Erythroblast (primary cell): ENCODE results near the gene CALCOCO2.

ENCODE experiments used
- GATA1 ChIP-seq: IDR thresholded peaks from 2 replicates; pipeline ENCODE4 v1.6.1; 2011; ENCODE audit warnings: low read depth, mild to moderate bottlenecking, control low read depth, low read length, moderate library complexity
- POLR2A ChIP-seq: IDR thresholded peaks from 2 replicates; pipeline ENCODE4 v1.6.1; 2011; ENCODE audit warnings: mild to moderate bottlenecking, low read length

DNA sequence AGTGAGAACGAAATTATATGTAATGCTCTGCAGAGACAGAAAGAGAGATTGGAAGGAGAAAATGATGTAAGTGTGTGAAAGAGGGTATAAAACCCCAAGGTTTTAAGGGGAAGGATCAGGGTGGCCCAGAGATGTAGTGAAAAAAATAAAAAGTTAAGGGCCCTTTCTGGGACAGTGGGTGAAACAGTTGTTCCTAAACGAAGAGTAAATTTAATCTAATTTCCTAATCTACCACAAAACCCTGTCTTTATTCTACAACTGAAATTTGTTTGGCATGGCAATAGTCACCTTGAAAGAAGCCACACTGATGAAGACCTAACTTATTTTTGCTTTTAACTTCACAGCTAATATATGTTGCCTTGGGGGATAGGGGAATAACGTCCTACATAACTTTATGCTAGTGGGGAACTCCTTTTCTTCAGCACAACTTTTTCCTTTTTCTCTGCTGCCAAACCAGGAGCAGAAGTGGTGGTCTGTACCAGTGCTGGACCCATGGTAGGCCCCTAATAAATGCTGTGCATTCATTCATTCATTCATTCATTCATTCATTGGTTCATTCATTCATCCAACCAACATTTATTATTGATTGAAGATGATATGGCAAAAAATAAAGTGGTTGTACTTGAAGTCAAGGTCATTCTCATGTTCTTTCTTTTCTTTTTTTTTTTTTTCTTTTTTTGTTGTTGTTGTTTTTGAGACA, 25.4 kb downstream of the CALCOCO2 start:
- TF ChIP-seq POLR2A, result no peak
- no peak for TF ChIP-seq GATA1
